ENCODE results near the gene PARD3.

- TF ChIP-seq KDM1A (IDR thresholded peaks at IDR 0.05; ENCODE audit: borderline replicate concordance) (no peak), REST (IDR thresholded peaks at IDR 0.05; ENCODE audit: low read depth, low read length) (no peak)
Observed at GRCh38 chr10:34627331-34627730, 187.8 kb downstream of the PARD3 start.

All from GM12878 (cell line).